Fibroblast of villous mesenchyme (primary cell): ENCODE measurements around the gene USP48. TPM values are rescaled to one million over a fixed set of nuclear protein-coding genes. Genes with fewer than 3 reads are reported as not detected.

Experiments used
- DNase-seq: peaks from one replicate; pipeline ENCODE4 v3.0.0-alpha.2; 2010; ENCODE audit warnings: low read depth
- H3K4me3 ChIP-seq: 2 replicates; pipeline ENCODE4 v1.5.1; 2011; ENCODE audit warnings: low read depth, mild to moderate bottlenecking, low read length
- total RNA-seq: library from RNA; depleted of rRNA; stranded (reverse); fragments of >200 nt; gene quantifications from 2 replicates; pipeline ENCODE4 v1.2.3, GENCODE V29; 2012
- TF ChIP-seq, protein P1 (sequence below): IDR thresholded peaks from 2 replicates; pipeline ENCODE4 v1.5.1; 2012; ENCODE audit warnings: low read depth, mild to moderate bottlenecking, low read length; ENCODE audit not compliant: insufficient read depth

Gene USP48
- total RNA-seq, 1 donor = 52.2 TPM

DNA sequence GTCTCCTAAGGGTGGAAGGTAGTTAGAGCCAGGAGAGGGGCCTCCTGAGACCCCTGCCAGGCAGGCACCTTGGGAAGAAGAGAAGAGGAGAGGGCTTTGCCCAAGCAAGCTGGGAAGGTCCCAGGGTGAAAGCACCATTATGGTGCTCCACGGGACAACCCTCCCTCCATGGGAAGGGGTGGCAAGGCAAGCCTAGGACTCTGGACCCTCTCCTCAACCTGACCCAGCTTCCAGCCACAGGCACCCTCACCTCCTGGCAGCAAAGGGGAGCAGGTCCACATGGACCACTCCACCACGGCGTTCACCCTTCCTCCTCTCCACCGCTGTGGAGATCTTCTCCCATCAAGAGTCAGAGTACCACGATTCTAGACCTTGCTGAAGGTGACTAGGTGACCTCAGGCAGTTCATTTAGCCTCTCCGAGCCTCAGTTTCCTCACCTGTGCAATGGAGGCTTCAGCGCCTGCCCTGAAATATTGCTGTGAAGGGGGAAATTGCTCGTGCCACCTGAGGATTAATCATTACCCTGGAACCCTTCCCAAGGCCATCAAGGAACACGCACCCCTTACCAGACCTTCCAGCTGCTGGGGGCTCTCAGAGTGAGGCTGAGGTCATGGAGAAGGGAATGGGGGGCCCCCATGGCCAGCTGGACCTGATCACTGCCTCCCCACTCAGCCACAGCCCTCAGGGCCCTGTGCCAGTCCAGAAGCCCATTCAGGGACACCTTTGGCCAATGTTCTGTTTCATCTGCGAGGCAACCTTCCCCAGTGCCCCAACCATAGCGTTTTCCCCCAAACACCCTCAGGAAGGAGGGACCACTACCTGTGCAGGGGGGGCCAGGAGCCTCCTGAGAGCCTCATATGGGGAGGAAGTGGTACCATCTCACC lies 115.4 kb downstream of the USP48 start:
- TF ChIP-seq, protein P1, sequence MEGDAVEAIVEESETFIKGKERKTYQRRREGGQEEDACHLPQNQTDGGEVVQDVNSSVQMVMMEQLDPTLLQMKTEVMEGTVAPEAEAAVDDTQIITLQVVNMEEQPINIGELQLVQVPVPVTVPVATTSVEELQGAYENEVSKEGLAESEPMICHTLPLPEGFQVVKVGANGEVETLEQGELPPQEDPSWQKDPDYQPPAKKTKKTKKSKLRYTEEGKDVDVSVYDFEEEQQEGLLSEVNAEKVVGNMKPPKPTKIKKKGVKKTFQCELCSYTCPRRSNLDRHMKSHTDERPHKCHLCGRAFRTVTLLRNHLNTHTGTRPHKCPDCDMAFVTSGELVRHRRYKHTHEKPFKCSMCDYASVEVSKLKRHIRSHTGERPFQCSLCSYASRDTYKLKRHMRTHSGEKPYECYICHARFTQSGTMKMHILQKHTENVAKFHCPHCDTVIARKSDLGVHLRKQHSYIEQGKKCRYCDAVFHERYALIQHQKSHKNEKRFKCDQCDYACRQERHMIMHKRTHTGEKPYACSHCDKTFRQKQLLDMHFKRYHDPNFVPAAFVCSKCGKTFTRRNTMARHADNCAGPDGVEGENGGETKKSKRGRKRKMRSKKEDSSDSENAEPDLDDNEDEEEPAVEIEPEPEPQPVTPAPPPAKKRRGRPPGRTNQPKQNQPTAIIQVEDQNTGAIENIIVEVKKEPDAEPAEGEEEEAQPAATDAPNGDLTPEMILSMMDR = no peak
- no peak for DNase-seq
- H3K4me3 ChIP-seq = no peak overlapping the region

DNA sequence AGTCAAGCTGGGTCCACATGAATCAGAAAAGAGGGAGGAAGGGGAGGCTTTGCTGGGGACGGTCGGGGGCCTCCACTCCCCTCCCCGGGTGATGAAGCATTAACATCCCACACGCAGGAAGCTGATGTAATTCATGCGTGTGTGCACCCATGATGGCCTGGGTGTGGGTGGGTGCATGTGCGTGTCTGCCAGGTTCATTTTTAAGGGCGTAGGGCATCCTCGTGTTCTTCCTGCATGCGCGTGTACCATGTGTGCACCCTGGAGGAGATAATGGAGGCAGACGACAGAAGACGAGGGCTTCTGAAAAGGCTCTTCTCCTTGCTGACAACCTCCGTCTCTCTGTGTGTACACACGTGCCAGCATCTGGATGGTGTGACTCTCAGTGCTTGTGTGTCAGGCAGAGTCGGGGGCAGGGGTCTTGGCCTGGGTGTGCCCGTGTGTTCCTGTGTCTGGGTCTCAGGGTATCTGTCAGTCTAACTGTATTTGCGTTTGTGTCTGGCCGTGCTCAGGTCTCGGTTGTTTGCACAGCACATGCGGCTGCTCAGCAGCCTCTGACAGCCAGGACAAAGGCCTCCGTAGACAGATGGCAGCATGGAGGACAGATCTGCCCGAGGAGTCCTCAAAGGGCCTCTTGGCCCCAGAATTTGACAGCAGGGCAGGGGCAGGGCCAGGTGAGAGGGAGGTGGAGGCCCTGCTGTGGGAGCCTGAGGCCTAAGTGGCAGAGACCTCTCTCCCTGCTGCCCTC lies 116.2 kb downstream of the USP48 start:
- TF ChIP-seq, protein P1 = no peak
- no peak for DNase-seq
- H3K4me3 ChIP-seq = no peak overlapping the region

DNA sequence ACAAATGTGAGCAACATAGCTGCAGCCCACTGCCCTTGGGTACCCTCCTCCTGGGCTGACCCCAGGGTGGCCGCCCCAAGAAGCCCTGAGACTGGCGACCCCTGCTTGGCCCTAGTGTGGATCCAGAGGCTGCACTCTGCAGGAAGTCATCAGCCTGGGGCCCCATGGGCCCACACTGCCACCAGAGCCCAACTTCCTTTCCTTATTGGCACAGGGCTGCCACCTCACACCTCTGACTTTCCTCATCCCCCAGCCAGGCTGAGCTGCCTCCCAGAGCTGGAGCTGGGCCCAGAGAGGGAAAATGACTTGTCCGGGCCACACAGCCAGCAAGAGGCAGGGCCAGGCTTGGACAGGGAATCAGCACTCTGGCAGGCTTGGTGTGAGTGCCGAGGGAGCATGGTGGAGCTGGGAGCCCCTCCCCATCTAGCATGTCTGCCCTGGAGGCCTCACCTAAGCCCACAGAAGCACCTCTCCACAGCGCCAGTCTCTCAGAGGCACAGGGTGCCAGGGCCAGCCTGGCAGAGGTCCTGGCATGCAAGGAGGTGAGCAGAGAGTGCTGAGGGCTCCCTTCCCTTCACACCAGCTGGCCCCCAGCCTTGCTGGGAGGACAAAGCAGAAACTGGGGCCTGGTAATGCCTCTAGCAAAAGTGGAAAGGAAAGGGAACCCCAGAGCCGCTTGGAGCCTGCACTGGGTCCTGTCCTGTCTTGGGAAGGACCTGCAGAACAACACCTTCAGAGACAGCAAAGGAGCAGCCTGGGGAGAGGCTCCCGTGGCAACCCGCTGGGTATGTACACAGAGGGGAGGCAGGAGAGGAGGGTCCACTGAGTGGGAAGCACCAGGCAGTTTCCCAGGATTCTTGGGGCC lies 117.0 kb downstream of the USP48 start:
- no peak overlapping the region for H3K4me3 ChIP-seq
- no peak for DNase-seq
- TF ChIP-seq, protein P1 = no peak

DNA sequence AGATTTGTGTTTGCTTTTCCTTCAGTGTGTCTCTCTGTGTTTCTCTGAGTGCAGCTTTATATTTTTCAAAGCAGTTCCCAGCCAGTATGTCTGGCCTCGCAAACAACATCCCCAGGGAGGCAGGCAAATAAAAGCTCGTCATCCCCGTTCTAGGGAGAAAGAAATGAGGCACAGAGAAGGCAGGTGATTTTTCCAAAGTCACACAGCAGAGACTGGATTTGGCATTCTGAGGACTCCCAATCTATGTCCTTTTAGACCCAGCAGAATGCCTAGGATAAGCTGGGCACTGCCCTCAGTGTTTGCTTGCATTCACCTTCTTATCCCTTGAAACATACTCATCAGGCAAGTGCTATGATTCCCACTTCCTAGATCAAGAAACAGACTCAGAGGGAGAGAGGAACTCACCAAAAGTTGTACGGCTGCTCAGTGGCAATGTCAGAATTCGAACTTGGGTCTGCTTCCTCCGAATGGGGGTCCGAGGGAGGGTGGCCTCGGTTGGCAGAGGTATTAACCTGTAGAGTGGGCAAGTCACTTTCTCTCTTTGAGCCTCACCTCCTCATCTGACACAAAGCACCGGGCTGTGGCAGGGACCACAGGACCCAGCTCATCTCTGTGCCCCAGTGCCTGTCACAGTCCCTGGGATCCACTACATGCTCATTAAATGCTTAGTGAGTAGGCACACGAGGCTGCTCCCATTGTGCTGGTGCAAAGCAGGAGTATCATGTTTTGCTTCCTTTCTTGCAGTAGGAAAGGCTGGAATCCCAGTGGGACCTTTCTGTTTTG lies 118.0 kb downstream of the USP48 start:
- no peak for DNase-seq
- TF ChIP-seq, protein P1 = no peak
- no peak overlapping the region for H3K4me3 ChIP-seq

DNA sequence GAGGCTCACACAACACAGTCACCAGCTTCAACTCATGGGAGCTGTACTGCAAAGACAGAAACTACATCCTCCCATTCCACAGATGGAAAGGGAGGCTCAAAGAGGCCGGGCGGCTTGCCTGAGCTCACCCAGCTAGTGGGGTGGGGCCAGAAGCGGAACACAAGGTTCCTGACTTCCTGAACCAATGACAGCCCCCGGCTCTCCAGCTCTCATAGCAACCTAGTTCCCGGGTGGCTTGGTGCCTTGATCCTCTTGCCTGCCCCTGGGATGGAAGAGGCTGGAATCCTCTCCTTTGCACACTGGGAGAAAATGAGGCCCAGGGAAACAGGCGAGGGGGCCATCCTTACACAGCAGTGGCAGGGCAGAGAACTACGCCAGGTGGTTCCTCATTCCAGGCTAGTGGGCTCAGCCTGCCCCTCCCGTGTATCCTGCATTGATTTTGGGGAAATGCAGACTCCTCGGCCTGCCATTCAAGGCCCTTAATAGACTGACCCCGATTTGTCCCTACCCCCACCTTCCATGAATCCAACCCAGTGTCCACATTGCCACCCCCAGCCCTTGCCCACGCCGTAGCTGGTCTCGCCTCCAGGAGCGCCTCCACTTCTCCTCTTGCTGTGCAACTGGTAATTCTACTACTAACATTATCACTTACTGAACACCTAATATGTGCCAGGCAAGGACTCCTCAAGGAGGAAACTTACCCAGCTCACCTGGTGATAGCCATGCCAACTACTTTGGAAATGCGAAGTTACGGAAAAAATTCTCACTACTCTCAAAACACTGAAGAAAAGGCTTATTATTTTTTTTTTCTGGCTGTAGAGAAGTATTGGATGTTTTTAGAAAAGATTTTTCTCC lies 118.8 kb downstream of the USP48 start:
- TF ChIP-seq, protein P1 = no peak
- DNase-seq = no peak

More for the DNA sequence above, 118.8 kb downstream of the USP48 start:
- no peak overlapping the region for H3K4me3 ChIP-seq
